ENCODE measurements around the gene FBXL13. TPM values are rescaled to one million over a fixed set of nuclear protein-coding genes. Genes with fewer than 3 reads are reported as not detected.

The FBXL13 gene
- total RNA-seq, 1 donor from 2014 or later, result 0.36 TPM

DNA sequence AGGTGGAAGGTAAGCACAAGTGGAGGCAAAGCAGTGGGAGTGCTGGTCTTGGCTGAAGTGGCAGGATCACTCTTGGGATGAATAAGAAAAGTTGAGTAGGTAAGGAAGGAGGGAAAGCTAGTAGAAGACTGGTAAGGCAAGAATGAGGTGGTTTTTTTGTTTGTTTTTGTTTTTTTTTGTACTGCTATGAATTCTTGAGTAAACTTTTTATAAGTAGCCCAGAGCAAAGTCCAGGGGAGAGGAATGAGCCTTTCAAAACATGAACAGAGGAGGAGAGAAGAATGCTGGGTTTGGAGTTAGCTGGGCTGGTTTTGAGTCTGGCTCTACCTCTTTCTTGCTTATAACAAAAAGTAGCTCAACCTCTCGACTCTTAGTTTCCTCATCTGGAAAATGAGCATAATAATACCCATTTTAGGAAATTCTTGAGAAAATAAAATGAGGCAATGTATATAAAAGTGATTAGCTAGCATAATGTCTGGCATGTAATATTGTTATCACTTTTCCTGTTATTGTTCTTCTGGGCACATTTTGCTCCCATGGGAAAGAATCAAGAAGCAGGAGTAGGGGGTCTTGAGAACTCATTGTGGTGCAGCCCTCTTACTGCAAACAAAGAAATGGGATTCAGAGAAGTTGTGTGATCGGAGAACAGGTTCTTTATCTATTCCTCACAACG is 185.9 kb downstream of the FBXL13 start:
- H3K4me3 ChIP-seq, result no peak overlapping the region
- H3K36me3 ChIP-seq, result no peaks in the 10 kb centered on the region
- H3K9me3 ChIP-seq (replicated peaks), result no peaks in the 10 kb centered on the region
- peaks cover 29% of the 10 kb centered on the region for H3K4me1 ChIP-seq
- no peak overlapping the region for H3K27ac ChIP-seq (replicated peaks)
- no peaks in the 10 kb centered on the region for H3K27me3 ChIP-seq (ENCODE audit: low read depth)
- TF ChIP-seq, protein P1, sequence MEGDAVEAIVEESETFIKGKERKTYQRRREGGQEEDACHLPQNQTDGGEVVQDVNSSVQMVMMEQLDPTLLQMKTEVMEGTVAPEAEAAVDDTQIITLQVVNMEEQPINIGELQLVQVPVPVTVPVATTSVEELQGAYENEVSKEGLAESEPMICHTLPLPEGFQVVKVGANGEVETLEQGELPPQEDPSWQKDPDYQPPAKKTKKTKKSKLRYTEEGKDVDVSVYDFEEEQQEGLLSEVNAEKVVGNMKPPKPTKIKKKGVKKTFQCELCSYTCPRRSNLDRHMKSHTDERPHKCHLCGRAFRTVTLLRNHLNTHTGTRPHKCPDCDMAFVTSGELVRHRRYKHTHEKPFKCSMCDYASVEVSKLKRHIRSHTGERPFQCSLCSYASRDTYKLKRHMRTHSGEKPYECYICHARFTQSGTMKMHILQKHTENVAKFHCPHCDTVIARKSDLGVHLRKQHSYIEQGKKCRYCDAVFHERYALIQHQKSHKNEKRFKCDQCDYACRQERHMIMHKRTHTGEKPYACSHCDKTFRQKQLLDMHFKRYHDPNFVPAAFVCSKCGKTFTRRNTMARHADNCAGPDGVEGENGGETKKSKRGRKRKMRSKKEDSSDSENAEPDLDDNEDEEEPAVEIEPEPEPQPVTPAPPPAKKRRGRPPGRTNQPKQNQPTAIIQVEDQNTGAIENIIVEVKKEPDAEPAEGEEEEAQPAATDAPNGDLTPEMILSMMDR (IDR thresholded peaks at IDR 0.05; ENCODE audit: borderline replicate concordance), result no peak
- no peak for DNase-seq
- intact Hi-C loops (cut with micrococcal nuclease), result no loop called here

DNA sequence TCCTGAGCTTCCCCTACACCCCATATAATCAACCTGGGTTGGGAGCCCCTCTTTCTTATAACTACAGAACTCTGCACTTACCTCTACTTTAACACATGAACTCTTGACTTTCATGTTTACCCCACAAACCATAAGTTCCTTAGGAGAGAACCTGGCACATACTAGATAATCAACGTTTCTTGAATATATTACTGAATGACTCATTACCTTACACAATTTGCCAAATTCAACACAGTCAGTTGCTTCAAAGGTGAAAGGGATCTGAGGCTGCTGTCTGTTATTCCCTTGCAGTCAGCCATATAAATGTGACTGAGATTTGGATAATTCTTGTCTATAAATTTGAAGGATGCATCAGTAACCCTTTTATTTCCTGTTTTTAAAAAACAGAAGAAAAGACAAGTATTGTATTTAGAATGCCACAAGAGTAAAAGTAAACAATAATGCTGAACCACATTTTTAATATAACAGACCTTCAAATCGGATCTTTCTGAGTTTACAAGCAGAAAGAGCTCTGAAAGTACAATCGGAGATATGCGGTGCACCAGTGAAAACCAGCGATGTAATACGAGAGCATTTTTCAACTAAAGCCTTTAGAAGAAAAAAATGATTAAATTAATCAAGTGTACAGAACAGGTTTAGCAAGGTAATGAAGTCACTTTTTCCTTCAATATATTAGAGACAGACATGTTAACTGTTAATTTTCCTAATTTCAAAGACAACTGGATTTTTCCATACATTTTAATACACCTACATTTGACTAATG is 191.3 kb downstream of the FBXL13 start:
- intact Hi-C loops (cut with micrococcal nuclease), result no loop called here
- no peak overlapping the region for H3K4me3 ChIP-seq
- H3K9me3 ChIP-seq (replicated peaks), result no peaks in the 10 kb centered on the region
- DNase-seq, result no peak
- H3K27me3 ChIP-seq (ENCODE audit: low read depth), result no peaks in the 10 kb centered on the region
- no peaks in the 10 kb centered on the region for H3K4me1 ChIP-seq
- H3K27ac ChIP-seq (replicated peaks), result no peak overlapping the region
- TF ChIP-seq, protein P1 (IDR thresholded peaks at IDR 0.05; ENCODE audit: borderline replicate concordance), result no peak
- no peaks in the 10 kb centered on the region for H3K36me3 ChIP-seq

DNA sequence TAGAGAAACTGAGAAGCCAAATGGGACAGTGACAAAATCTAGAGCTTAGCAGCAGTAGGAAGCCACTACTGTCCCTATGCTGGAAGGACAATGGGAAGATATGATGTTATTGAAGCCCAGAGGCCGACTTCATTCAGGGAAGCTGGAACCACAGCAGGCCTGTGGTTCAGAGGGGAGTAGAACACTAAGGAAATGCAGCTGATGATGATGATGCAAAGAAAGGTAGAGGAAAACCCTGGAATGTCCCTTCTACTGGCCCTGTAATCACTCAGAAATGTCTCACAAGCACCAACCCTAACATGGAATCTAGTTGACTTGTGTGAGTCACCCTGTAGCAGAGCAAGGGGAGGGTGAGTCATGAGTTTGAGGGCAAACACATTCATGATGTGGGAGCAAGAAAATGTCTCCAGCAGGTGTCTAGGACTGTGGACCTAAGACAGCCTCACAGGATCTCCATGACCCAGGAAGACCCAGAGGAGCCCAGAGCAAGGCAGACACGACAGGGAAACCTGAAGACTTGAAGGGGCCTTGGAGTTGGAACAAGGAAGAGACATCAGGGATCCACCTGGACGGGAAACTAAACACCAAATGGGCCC is 198.8 kb downstream of the FBXL13 start:
- Histone ChIP-seq H3K27ac (replicated peaks) (no peak overlapping the region), H3K4me1 (no peaks in the 10 kb centered on the region), H3K4me3 (no peak overlapping the region), H3K9me3 (replicated peaks) (no peaks in the 10 kb centered on the region), H3K36me3 (no peaks in the 10 kb centered on the region), H3K27me3 (ENCODE audit: low read depth) (no peaks in the 10 kb centered on the region)
- intact Hi-C loops (cut with micrococcal nuclease), result no loop called here
- TF ChIP-seq, protein P1 (IDR thresholded peaks at IDR 0.05; ENCODE audit: borderline replicate concordance), result no peak
- DNase-seq, result no peak

DNA sequence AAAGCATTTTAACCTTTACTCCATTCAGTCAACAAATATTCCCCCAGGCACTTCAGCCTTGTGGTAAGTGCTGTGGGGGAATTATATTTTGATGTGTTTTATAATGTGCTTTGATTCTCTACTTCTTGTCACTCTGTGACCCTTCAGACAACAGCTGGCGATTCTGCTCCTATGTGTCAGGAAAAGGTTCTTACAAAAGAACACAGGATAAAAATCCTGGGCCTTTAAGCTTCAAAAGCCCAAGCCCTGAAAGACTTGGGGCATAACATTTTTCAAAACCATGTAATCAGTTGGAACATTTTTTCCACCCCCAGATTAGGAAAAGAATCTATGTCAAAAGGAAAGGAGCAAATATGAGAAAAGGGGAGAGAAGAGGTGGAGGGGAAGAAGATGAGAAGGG is 199.6 kb downstream of the FBXL13 start:
- no peak for DNase-seq
- Histone ChIP-seq H3K4me1 (no peaks in the 10 kb centered on the region), H3K27ac (replicated peaks) (no peak overlapping the region), H3K9me3 (replicated peaks) (no peaks in the 10 kb centered on the region), H3K27me3 (ENCODE audit: low read depth) (no peaks in the 10 kb centered on the region), H3K4me3 (no peak overlapping the region), H3K36me3 (no peaks in the 10 kb centered on the region)
- TF ChIP-seq, protein P1 (IDR thresholded peaks at IDR 0.05; ENCODE audit: borderline replicate concordance), result no peak
- intact Hi-C loops (cut with micrococcal nuclease), result no loop called here

DNA sequence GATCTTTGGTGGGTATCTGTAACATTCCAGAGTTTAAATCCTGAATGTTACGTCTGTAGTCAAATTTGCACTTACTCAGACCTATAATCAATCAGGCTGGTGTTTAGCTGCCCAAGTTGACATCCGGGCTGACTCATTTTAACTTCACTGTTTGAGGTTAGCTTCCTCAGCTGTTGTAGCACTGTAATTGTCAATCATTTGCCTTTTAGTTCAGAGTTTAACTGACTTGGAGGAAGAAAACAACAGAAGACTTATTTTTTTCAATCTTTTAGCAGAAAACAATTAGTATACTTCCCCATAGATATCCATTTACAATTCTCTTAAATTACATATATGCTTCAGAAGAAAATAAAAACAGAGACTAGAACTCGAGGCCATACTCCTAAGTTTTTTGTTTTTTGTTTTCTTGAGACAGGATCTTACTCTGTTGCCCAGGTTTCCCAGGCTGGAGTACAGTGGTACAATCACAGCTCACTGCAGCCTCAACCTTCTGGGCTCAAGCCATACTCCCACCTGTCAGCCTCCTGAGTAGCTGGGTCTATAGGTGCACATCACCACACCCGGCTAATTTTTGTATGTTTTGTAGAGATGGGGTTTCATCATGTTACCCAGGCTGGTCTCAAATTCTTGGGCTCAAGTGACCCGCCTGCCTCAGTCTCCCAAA is 200.3 kb downstream of the FBXL13 start:
- intact Hi-C loops (cut with micrococcal nuclease), result no loop called here
- TF ChIP-seq, protein P1 (IDR thresholded peaks at IDR 0.05; ENCODE audit: borderline replicate concordance), result no peak
- Histone ChIP-seq H3K4me1 (no peaks in the 10 kb centered on the region), H3K27me3 (ENCODE audit: low read depth) (no peaks in the 10 kb centered on the region), H3K27ac (replicated peaks) (no peak overlapping the region), H3K4me3 (no peak overlapping the region), H3K9me3 (replicated peaks) (no peaks in the 10 kb centered on the region), H3K36me3 (no peaks in the 10 kb centered on the region)
- DNase-seq, result no peak

All from left ventricle myocardium inferior (tissue), 1 donor.